GM20000 (cell line): ENCODE data around the gene MPND.

Source experiments
- DNase-seq: peaks from one replicate; pipeline ENCODE4 v3.0.0; 2012; ENCODE audit warnings: low spot score
- CTCF ChIP-seq: IDR thresholded peaks from 2 replicates; pipeline ENCODE4 v1.5.1; 2012; ENCODE audit warnings: mild to moderate bottlenecking, control low read depth; ENCODE audit errors: extremely low read depth, missing control alignments

The MPND gene

GRCh38 chr19:4301590-4302242, 41.6 kb upstream of the MPND start:
- no peak for DNase-seq

DNA sequence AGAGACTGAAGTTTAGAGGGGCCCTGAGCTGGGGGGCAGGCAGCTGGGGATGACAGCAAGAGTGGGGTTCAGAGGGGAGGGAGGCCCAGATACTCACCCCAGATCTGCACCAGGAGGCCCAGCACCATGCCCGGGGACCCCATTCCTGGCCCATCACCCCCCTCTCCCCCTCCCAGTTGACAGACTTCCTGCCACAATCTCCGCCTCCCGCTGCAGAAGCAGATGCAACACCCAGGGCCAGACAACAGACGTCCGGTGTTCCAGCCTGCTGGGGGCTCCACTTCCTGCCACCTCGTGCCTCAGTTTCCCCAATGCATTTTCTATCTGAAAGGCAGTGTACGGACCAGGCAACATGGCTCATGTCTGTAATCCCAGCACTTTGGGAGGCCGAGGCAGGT, 41.1 kb upstream of the MPND start, which contains the start of gene TMIGD2:
Gene TMIGD2 (minus strand): TSS at position 147 of the 398 bp plus-strand sequence. CDS start 4 bp downstream, at position 143.
- DNase-seq = no peak
- TF ChIP-seq CTCF = no peak

More at GRCh38 chr19:4301590-4302242, 41.6 kb upstream of the MPND start:
- no peak for TF ChIP-seq CTCF

GRCh38 chr19:4303819-4304537, 39.4 kb upstream of the MPND start:
- no peak for DNase-seq
- no peak for TF ChIP-seq CTCF

- no peak for TF ChIP-seq CTCF
- peak; percentile 95 for DNase-seq
Observed at GRCh38 chr19:4304538-4305256, 38.7 kb upstream of the MPND start, which contains the start of gene FSD1. Gene FSD1, plus strand, starts transcription at chr19:4304598. Its CDS starts 149 bp downstream, at chr19:4304747.

GRCh38 chr19:4305257-4305612, 38.1 kb upstream of the MPND start:
- no peak for DNase-seq
- TF ChIP-seq CTCF = no peak

- DNase-seq = no peak
- TF ChIP-seq CTCF = no peak
Observed at GRCh38 chr19:4305659-4306058, 37.7 kb upstream of the MPND start.
